Thyroid gland (tissue), 4 donors: ENCODE measurements around the gene CCL17.

ENCODE experiments used
- POLR2A ChIP-seq, 2 donors: fragments of 450-650 bp; IDR thresholded peaks; one replicate each; pipeline ENCODE4 v1.6.1; 2017; ENCODE audit warnings: antibody characterized with exemption in 2 of 2, mild to moderate bottlenecking in 2 of 2, moderate library complexity in 1 of 2
- TF ChIP-seq, protein P1 (sequence below), 6 experiments: fragments of 200-600 bp in 3 of 6; fragments of 450-650 bp in 3 of 6; sonication (generic) in 3 of 6; IDR thresholded peaks; one replicate each; pipeline ENCODE4 v1.5.1; 2016 to 2019; ENCODE audit warnings: antibody characterized with exemption in 6 of 6, mild to moderate bottlenecking in 2 of 6, inconsistent platforms in 1 of 6, moderate library complexity in 1 of 6

DNA sequence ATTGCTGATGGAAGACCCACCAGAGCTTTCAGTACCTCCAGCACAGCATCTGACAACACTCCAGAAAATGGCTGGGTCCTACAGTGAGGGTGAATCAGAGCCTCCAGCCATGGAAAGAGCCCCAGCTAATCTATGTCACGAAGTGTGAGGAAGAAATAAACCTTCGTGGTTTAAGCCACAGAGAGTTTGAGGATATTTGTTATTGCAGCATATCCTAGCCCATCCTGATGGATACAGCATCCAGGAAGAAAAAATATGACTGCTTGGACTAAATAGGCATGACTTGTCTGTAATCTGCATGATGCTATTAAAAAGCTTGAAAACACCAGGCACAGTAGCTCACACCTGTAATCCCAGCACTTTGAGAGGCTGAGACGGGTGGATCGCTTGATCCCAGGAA is 13.3 kb upstream of the CCL17 start:
- TF ChIP-seq, protein P1, sequence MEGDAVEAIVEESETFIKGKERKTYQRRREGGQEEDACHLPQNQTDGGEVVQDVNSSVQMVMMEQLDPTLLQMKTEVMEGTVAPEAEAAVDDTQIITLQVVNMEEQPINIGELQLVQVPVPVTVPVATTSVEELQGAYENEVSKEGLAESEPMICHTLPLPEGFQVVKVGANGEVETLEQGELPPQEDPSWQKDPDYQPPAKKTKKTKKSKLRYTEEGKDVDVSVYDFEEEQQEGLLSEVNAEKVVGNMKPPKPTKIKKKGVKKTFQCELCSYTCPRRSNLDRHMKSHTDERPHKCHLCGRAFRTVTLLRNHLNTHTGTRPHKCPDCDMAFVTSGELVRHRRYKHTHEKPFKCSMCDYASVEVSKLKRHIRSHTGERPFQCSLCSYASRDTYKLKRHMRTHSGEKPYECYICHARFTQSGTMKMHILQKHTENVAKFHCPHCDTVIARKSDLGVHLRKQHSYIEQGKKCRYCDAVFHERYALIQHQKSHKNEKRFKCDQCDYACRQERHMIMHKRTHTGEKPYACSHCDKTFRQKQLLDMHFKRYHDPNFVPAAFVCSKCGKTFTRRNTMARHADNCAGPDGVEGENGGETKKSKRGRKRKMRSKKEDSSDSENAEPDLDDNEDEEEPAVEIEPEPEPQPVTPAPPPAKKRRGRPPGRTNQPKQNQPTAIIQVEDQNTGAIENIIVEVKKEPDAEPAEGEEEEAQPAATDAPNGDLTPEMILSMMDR (IDR thresholded peaks at IDR 0.05): no peak
- TF ChIP-seq POLR2A (IDR thresholded peaks at IDR 0.05): no peak
